Fibroblast of peridontal ligament (primary cell): ENCODE results near the gene SRI.
"Not testable (repeated sequence)": the region's sequence is repeated elsewhere in the genome, so short reads cannot be mapped to it uniquely, and the experiment has no call there.

Experiments
- DNase-seq: peaks from one replicate; pipeline ENCODE4 v3.0.0-alpha.2; 2010; ENCODE audit errors: extremely low read depth

The SRI gene

DNA sequence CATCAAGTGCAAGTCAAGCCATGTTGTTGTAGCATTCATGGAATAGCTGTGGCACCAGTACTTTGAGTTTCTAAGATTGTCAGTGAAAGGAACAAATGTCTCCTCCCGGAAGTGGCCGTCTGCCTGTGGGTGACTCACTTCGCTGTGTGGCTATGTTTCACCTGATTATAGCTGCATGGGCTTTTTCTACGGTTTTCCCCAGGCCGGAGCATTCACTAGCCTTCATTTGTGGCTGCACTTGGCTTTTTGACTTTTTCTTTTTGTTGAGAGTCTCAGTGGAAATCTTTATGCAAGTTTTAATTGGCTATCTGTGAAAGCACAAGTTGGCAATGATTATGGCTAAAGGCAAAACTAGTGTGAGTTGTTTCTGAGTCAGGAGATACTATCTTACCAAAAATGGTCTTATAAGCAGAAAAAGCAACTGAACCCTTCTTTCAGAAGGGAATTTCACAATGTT, 35.0 kb downstream of the SRI start:
- peak; percentile 67 for DNase-seq

DNA sequence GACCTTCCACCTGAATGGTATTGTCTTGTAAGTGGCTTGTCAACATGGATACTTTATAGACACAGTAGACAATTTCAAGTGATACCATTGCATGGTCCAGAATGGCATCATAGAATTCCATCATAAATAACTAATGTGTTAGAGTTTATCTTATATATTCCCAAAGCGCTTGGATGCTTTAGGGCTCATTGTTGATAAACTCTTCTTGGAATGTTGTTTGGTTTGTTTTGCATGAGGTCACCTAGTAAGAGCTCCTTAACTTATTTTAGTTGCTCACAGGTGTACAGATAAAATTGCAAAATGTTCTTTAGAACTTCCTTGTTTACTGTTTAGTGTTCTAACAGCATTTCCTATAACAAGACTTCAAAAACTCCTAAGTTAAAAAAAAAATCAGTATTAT, 36.8 kb downstream of the SRI start:
- no peak for DNase-seq

DNA sequence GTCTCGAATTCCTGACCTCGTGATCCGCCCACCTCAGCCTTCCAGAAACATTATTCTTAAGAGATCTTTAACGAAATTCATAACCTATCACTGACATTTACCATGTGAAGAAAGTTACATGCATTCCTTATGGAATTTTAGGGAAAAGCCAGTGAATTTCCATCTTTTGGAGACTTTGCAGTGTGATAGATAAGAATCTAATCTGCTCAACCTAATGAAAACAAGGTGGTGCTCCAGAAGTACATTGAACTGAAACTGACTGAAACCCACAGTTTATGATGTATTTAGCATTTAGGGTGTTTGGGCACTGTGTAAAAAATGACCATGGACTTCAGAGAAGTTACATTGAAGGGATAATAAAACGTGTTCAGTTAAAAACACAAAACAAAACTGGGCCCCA, 43.6 kb downstream of the SRI start:
- no peak for DNase-seq

DNA sequence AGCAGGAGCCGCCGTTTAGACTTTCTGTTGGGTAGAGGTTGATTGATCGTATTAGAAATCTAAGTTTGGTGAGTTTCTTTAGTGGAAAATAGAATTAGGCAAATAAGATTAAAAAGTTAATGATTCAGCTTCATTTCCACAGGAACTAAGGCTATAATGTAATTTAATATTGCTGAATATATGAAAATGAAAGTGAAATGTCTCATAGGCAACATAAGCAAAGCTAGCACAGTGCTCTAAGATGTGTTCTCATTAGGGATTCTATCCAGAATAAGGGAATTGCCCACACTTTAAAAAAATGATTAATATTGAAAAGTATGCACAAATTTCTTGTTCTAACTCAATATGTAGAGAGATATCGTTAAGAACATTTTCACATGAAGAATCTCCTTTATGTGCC, 47.0 kb downstream of the SRI start:
- DNase-seq: no peak

DNA sequence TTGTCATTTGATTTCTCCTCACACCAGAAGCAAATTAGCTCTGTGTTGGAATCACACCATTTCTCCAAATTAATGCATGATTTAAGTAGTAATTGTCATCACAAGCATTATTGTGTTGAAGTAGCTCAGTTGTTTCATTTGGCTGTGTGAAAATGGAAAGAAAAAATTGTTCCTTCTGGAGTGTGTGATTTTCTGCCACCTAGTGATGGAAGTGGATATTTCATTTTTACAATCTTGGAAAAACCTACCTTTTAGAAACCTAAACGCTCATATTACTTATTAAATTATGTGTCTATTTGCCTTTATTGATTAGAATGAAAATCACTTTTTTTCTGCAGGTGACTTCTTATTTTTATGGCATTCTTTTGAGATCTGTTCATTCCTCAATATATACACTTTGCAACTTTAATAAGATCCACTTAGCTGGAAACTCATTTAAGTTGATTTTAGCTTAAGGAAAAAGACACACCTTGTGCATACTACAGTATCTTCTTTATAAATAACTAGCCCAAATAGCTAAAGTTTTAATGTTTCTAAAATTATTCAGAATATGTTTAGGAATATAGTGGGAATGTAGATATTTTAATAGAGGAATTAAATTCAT, 50.0 kb downstream of the SRI start:
- peak; percentile 34 for DNase-seq

DNA sequence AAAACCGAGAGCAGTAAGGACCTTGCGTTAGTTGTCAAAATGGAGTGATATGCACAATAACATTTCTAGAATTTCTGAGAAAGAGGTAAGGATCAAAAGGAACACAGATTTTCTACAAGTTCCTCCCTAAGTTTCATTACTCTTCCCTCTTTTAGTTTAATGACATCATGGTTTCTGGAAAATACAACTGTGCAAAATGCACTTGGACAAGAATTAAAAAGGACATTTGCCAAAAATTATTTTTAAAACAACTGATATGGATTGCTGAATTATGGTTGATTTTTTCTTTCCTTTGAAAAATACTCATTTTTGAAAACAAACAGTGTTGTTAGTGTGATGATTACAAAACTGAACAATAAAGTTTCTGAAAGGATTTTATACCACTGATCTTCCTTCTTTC, 52.1 kb downstream of the SRI start:
- no peak for DNase-seq

DNA sequence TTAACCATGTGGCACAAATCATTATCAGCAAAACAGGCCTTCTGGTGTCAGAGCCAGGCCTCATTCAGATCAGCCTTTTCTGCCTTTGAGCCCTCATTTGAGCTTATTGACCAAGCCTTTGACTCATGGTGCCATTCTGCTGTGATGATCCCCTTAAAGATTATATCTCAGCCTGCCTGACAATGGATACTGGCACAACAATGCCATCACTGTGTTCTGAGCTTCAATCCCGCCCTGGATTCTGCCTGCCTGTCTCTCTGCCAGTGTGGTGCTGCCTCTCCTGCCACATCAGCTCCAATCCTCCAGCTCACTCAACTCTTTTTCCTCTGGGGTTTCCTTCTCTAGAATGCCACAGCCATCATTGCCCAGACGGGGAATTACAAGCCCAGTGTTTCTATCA, 52.6 kb downstream of the SRI start:
- DNase-seq: no peak

DNA sequence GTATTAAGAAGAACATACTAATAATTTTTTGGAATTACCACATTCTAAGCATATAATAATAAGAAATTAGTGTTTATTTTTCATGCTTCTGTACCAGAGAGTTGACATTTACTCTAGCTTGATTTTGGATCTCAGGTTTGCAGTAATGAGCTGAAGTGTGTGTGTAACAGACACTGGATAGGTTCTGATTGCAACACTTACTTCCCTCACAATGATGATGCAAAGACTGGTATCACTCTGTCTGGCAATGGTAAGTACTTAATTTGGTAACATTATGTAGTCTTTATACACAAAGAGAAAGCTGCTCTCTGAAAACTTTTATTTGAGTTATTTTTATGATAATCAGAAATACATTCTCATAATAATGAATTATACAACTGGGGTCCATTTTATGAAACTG, 54.1 kb downstream of the SRI start:
- no peak for DNase-seq

DNA sequence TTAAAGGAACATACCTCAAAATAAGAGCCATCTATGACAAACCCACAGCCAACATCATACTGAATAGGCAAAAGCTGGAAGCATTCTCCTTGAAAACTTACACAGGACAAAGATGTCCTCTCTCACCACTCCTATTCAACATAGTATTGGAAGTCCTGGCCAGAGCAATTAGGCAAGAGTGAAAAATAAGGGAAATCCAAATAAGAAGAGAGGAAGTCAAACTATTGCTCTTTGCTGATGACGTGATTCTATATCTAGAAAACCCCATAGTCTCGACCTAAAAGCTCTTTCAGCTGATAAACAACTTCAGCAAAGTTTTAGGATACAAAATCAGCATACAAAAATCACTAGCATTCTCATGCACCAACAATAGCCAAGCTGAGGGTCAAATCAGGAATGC, 60.1 kb downstream of the SRI start:
- DNase-seq: not testable (repeated sequence)

DNA sequence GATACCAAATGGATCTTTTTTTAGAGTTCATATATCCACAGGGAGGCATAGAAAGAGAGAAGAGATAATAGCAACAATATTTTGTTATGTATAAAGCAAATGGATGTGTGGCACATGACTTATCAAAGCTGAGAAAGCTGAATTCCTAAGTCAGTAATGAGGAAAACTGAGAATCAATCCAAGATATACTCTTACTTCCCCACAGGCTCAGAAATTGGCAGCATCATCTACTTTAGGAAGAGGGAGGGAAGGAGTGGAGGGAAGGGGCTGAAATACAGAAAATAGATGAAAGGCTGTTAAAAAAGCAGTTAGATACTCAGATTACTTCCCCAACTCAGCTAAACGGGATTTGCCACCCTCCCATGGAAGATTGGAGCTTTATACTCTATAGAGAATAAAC, 63.5 kb downstream of the SRI start:
- DNase-seq: no peak

DNA sequence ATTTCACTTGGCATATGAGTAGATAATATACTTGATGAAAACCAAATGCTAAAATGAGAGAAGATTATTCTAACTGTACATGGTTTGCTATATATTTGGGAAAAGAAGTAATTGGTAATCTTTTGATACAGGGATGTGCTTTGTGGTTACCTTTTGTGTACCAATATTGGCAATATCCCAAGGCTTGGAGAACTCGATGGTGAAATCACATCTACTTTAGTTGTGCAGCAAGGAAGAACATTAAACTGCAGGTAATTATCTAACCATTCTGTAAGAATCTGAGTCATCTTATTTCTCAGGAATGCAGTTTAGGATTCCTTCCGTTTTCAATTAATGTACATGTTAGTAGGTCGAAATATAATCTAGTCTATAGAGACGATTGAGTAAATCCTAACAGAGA, 64.1 kb downstream of the SRI start:
- no peak for DNase-seq
